Lower leg skin (tissue), 4 donors: Measurements from ENCODE around the gene SPOCD1. TPM values are rescaled to one million over a fixed set of nuclear protein-coding genes. Genes with fewer than 3 reads are reported as not detected.

Experiments
- DNase-seq, 2 donors: peaks; one replicate each; pipeline ENCODE4 v3.0.0-alpha.2; 2019; ENCODE audit warnings: low spot score in 2 of 2
- H3K4me3 ChIP-seq: fragments of 200-600 bp; sonication (generic); 2 replicates; pipeline ENCODE4 v1.5.1; 2017; ENCODE audit warnings: mild to moderate bottlenecking, low read depth; ENCODE audit not compliant: poor library complexity, severe bottlenecking
- POLR2A ChIP-seq, 2 donors: fragments of 450-650 bp; IDR thresholded peaks; one replicate each; pipeline ENCODE4 v1.6.1; 2016 to 2017; ENCODE audit warnings: antibody characterized with exemption in 2 of 2, mild to moderate bottlenecking in 1 of 2, moderate library complexity in 1 of 2
- WGBS, 2 donors: methylation state at CpG; one replicate each; pipeline ENCODE4 v1.1.5; 2018; 5-methylcytosine and 5-hydroxymethylcytosine counted together
- intact Hi-C: fragments of 100-400 bp; cut with DNase I; formaldehyde crosslinking; loops from one replicate; pipeline ENCODE4 v1.15.0; 2023; ENCODE audit warnings: low total_unique reads
- total RNA-seq, 4 donors: library from RNA; depleted of rRNA; stranded (reverse); fragments of >200 nt; gene quantifications; one replicate each; pipeline ENCODE4 v1.1.0, GENCODE V29; 2016
- TF ChIP-seq, protein P1 (sequence below), 3 donors: fragments of 450-650 bp; IDR thresholded peaks; one replicate each; pipeline ENCODE4 v1.5.1; 2016; ENCODE audit warnings: antibody characterized with exemption in 3 of 3, mild to moderate bottlenecking in 3 of 3, moderate library complexity in 2 of 3

SPOCD1 gene
- total RNA-seq, 4 donors from 2014 or later = 0.13 to 0.51 TPM; not detected in 2

DNA sequence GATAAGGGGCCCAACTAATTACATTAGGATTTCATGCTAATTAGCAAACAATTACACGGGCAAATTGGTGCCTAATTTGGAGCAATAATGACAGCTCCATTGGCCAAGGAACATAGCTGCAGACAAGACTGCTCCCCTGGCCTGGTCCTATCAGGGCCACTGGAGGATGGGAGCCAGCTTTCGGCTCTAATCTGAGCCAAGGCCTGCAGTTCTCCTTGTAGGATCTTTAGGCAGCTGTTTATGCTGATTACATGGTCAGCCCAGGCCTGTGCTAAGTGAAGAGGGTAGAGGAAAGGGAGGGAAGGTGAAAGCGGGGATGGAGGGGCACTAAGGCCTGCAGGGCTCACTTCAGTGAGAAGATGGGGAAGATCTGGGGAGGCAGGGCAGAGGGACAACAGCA lies 39.3 kb downstream of the SPOCD1 start:
- H3K4me3 ChIP-seq = no peak overlapping the region
- no peak for DNase-seq
- TF ChIP-seq, protein P1, sequence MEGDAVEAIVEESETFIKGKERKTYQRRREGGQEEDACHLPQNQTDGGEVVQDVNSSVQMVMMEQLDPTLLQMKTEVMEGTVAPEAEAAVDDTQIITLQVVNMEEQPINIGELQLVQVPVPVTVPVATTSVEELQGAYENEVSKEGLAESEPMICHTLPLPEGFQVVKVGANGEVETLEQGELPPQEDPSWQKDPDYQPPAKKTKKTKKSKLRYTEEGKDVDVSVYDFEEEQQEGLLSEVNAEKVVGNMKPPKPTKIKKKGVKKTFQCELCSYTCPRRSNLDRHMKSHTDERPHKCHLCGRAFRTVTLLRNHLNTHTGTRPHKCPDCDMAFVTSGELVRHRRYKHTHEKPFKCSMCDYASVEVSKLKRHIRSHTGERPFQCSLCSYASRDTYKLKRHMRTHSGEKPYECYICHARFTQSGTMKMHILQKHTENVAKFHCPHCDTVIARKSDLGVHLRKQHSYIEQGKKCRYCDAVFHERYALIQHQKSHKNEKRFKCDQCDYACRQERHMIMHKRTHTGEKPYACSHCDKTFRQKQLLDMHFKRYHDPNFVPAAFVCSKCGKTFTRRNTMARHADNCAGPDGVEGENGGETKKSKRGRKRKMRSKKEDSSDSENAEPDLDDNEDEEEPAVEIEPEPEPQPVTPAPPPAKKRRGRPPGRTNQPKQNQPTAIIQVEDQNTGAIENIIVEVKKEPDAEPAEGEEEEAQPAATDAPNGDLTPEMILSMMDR (IDR thresholded peaks at IDR 0.05) = no peak
- TF ChIP-seq POLR2A (IDR thresholded peaks at IDR 0.05) = no peak
- intact Hi-C loops = no loop called here
- 85 to 88% methylated on average over 3 of the region's 3 CpGs for WGBS, 2 donors

DNA sequence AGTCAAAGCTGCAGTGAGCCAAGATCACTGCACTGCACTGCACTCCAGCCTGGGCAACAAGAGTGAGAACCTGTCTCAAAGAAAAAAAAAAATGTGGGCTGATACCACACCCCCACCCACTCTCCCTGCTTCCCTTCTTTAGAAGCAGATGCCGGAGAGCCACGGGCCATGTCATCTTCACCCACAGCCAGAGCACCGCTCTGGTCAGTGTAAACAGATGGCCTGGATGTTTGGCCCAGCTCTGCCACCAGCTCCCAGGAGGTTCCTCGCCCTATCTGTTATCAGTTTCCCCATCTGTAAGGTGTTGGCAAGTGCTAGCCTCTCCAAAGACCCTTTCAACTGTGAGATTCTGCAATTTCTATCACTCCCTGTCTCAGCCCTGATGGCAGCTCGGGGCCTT lies 39.8 kb downstream of the SPOCD1 start:
- intact Hi-C loops = no loop called here
- DNase-seq = no peak
- no peak for TF ChIP-seq POLR2A (IDR thresholded peaks at IDR 0.05)
- TF ChIP-seq, protein P1 (IDR thresholded peaks at IDR 0.05) = no peak
- 93 to 95% methylated on average over 5 of the region's 5 CpGs for WGBS, 2 donors
- no peak overlapping the region for H3K4me3 ChIP-seq

DNA sequence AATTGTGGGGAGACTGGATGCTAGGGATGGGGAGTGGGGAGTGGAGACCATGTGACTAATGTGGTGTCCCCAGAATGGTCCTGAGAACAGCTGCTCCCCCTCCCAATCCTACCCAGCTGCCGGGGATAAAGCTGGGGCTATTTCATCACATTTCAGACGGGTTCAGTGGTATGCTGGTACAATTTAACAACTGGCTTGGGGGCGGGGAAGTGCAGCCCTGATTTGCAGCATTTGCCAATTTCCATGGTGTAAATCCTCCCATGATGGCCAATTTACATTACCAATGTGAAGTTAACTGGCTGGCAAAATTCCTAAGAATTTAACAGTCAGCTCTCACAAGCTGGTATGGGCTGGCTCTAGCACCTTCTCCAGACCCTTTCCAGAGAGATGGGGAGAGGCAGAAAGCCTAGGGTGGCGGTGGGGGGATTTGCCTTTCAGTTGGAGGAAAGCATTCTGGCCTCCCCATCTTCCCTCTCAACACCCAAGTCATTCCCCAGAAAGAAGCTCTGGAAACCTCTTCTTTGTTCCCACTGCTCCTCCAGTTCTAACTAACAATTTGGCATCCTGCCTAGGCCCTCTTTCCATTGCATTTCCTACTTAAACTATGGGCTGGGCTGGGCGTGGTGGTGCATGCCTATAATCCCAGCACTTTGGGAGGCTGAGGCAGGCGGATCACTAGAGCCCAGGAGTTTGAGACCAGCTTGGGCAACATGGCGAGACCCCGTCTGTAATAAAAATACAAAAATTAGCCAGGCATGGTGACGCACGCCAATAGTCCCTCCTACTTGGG lies 40.4 kb downstream of the SPOCD1 start:
- DNase-seq = no peak
- intact Hi-C loops = no loop called here
- no peak for TF ChIP-seq POLR2A (IDR thresholded peaks at IDR 0.05)
- TF ChIP-seq, protein P1 (IDR thresholded peaks at IDR 0.05) = no peak
- no peak overlapping the region for H3K4me3 ChIP-seq
- 77 to 84% methylated on average over 10 of the region's 10 CpGs for WGBS, 2 donors

DNA sequence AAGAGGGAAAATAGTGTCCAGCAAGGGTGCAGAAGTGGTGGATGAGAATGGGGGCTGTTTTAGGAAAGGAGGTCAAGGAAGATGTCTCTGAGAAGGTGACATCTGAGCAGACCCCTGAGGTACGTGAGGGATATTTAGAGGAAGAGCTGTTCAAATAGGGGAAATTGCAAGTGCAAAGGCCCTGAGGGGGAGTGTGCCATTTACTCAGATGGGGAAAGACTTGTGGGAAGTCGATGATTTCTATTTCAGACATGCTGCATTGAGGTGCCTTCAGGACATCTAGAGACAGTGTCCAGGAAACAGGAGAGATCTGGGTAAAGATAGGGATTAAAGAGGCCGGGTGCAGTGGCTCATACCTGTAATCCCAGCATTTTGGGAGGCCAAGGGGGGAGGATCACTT lies 41.3 kb downstream of the SPOCD1 start:
- 73 to 77% methylated on average over 3 of the region's 3 CpGs for WGBS, 2 donors
- DNase-seq = no peak
- intact Hi-C loops = no loop called here
- no peak overlapping the region for H3K4me3 ChIP-seq
- no peak for TF ChIP-seq POLR2A (IDR thresholded peaks at IDR 0.05)
- TF ChIP-seq, protein P1 (IDR thresholded peaks at IDR 0.05) = no peak

DNA sequence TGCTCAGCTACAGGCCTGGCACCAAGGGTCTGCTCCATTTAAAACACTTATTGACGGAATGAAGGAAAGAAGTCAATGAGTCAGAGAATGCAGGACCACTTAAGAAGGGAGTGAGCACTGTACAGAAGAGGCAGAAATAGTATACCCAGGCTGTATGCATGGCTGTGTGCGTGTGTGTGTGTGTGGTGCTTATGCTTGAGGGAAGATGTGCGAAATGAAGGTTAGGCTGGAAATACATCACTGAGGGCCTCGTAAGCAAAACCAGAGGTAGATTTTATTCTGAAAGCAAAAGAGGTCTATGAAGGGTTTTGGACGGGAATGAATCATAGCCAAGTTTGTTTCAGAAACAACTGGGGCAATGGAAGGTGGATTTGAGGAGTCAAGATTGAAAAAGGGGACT lies 42.0 kb downstream of the SPOCD1 start:
- intact Hi-C loops = no loop called here
- H3K4me3 ChIP-seq = no peak overlapping the region
- TF ChIP-seq, protein P1 (IDR thresholded peaks at IDR 0.05) = no peak
- no peak for TF ChIP-seq POLR2A (IDR thresholded peaks at IDR 0.05)
- DNase-seq = no peak
- 88 to 90% methylated on average over 5 of the region's 5 CpGs for WGBS, 2 donors
